SK-N-MC (cell line): Measurements from ENCODE around the gene ABLIM1.
"Not testable (repeated sequence)": the region's sequence is repeated elsewhere in the genome, so short reads cannot be mapped to it uniquely, and the experiment has no call there.

Source experiments
- DNase-seq: peaks from one replicate; pipeline ENCODE4 v3.0.0-alpha.2; 2011; ENCODE audit warnings: low read depth, low spot score
- H3K27ac ChIP-seq: fragments of 200-600 bp; sonication (generic); 2 replicates; pipeline ENCODE4 v1.5.1; 2016; ENCODE audit warnings: mixed run types
- H3K36me3 ChIP-seq: fragments of 200-600 bp; sonication (generic); 2 replicates; pipeline ENCODE4 v1.6.1; 2017; ENCODE audit warnings: antibody characterized with exemption, low read length, mixed read lengths; ENCODE audit not compliant: insufficient read depth
- H3K4me3 ChIP-seq: fragments of 200-600 bp; sonication (generic); 2 replicates; pipeline ENCODE4 v1.5.1; 2016
- H3K9ac ChIP-seq: fragments of 200-600 bp; sonication (generic); 2 replicates; pipeline ENCODE4 v1.8.0; 2017; ENCODE audit warnings: mixed run types, mixed read lengths; ENCODE audit not compliant: insufficient read length
- H3K9me3 ChIP-seq: fragments of 200-600 bp; sonication (generic); 2 replicates; pipeline ENCODE4 v1.6.1; 2017; ENCODE audit warnings: low read depth, mild to moderate bottlenecking, antibody characterized with exemption, low read length, moderate library complexity, mixed read lengths
- EZH2 ChIP-seq: fragments of 200-600 bp; sonication (generic); IDR thresholded peaks from one replicate; pipeline ENCODE4 v1.6.1; 2017; ENCODE audit warnings: antibody characterized with exemption
- FOXP2 ChIP-seq: optimal IDR thresholded peaks from 2 replicates; pipeline ENCODE3; 2011; ENCODE audit warnings: mild to moderate bottlenecking, moderate library complexity; ENCODE audit not compliant: insufficient read depth; ENCODE audit errors: extremely low read length, control extremely low read depth
- POLR2AphosphoS5 ChIP-seq: IDR thresholded peaks from 2 replicates; pipeline ENCODE4 v1.6.1; 2012; ENCODE audit warnings: mild to moderate bottlenecking, low read depth, low read length, borderline replicate concordance

ABLIM1 gene

GRCh38 chr10:114658175-114658574 is at the start of gene ABLIM1:
Gene ABLIM1 (minus strand): TSS chr10:114658275. CDS start chr10:114658200, 75 bp downstream.
- no peak for TF ChIP-seq POLR2AphosphoS5
- TF ChIP-seq EZH2 = no peak
- no peak for TF ChIP-seq FOXP2
- no peak for DNase-seq

GRCh38 chr10:114706458-114707055 is 48.5 kb upstream of the ABLIM1 start:
- H3K9ac ChIP-seq = no peak overlapping the region
- no peaks in the 10 kb centered on the region for H3K36me3 ChIP-seq
- DNase-seq = no peak
- no peak overlapping the region for H3K27ac ChIP-seq
- no peak overlapping the region for H3K4me3 ChIP-seq
- TF ChIP-seq FOXP2 (no peak), EZH2 (no peak), POLR2AphosphoS5 (no peak)
- no peaks in the 10 kb centered on the region for H3K9me3 ChIP-seq

More at GRCh38 chr10:114658175-114658574, at the start of gene ABLIM1:
- Histone ChIP-seq H3K9me3 (no peaks in the 10 kb centered on the region), H3K36me3 (no peaks in the 10 kb centered on the region), H3K27ac (no peak within 1 kb of the TSS), H3K9ac (no peak within 1 kb of the TSS), H3K4me3 (no peak within 1 kb of the TSS)

GRCh38 chr10:114704679-114705078 is 46.6 kb upstream of the ABLIM1 start:
- Histone ChIP-seq H3K9ac (no peak overlapping the region), H3K4me3 (no peak overlapping the region), H3K27ac (no peak overlapping the region), H3K36me3 (no peaks in the 10 kb centered on the region), H3K9me3 (no peaks in the 10 kb centered on the region)
- TF ChIP-seq FOXP2 = no peak
- no peak for TF ChIP-seq EZH2
- no peak for DNase-seq

GRCh38 chr10:114703377-114704107 is 45.5 kb upstream of the ABLIM1 start:
- Histone ChIP-seq H3K36me3 (no peaks in the 10 kb centered on the region), H3K9me3 (no peaks in the 10 kb centered on the region), H3K9ac (no peak overlapping the region), H3K4me3 (no peak overlapping the region), H3K27ac (no peak overlapping the region)
- DNase-seq = no peak
- no peak for TF ChIP-seq POLR2AphosphoS5
- no peak for TF ChIP-seq FOXP2
- TF ChIP-seq EZH2 = no peak

GRCh38 chr10:114698271-114699061 is 40.4 kb upstream of the ABLIM1 start:
- Histone ChIP-seq H3K9ac (peak overlapping the region; percentile 26), H3K27ac (peak overlapping the region; percentile 70), H3K4me3 (peak overlapping the region; percentile 18; the same call in 1 of the 2 replicates), H3K36me3 (no peaks in the 10 kb centered on the region), H3K9me3 (no peaks in the 10 kb centered on the region)
- TF ChIP-seq EZH2 = no peak
- no peak for TF ChIP-seq POLR2AphosphoS5
- no peak for TF ChIP-seq FOXP2
- no peak for DNase-seq

- no peak for DNase-seq
- Histone ChIP-seq H3K4me3 (no peak overlapping the region), H3K9ac (no peak overlapping the region), H3K9me3 (no peaks in the 10 kb centered on the region), H3K36me3 (no peaks in the 10 kb centered on the region), H3K27ac (no peak overlapping the region)
- TF ChIP-seq POLR2AphosphoS5 (no peak), EZH2 (no peak)
These were observed 39.1 kb upstream of the ABLIM1 start for GRCh38 chr10:114697061-114697598.

- not testable (repeated sequence) for DNase-seq, H3K9ac ChIP-seq, H3K36me3 ChIP-seq, H3K4me3 ChIP-seq, H3K9me3 ChIP-seq, H3K27ac ChIP-seq
These were observed 38.2 kb upstream of the ABLIM1 start for GRCh38 chr10:114696301-114696700.

- Histone ChIP-seq H3K9ac (no peak overlapping the region), H3K4me3 (no peak overlapping the region), H3K27ac (no peak overlapping the region), H3K36me3 (no peaks in the 10 kb centered on the region), H3K9me3 (no peaks in the 10 kb centered on the region)
- no peak for DNase-seq
- TF ChIP-seq POLR2AphosphoS5 = no peak
- TF ChIP-seq EZH2 = no peak
- no peak for TF ChIP-seq FOXP2
These were observed 36.7 kb upstream of the ABLIM1 start for GRCh38 chr10:114694752-114695151.

GRCh38 chr10:114694062-114694461 is 36.0 kb upstream of the ABLIM1 start:
- Histone ChIP-seq H3K9ac (no peak overlapping the region), H3K27ac (no peak overlapping the region), H3K36me3 (no peaks in the 10 kb centered on the region), H3K4me3 (no peak overlapping the region), H3K9me3 (no peaks in the 10 kb centered on the region)
- TF ChIP-seq POLR2AphosphoS5 (no peak), EZH2 (no peak), FOXP2 (no peak)
- DNase-seq = no peak
